Measurements from ENCODE around the gene DBN1. TPM values are rescaled to one million over a fixed set of nuclear protein-coding genes. Genes with fewer than 3 reads are reported as not detected.

DBN1 gene
- total RNA-seq, 1 donor from 2014 or later: 8.7 TPM

- intact Hi-C loops (cut with micrococcal nuclease): no loop called here
Observed at GRCh38 chr5:177505075-177505474, 31.6 kb upstream of the DBN1 start.

GRCh38 chr5:177504086-177505056 is 30.9 kb upstream of the DBN1 start:
- intact Hi-C loops (cut with micrococcal nuclease): no loop called here

GRCh38 chr5:177503351-177504085 is 30.1 kb upstream of the DBN1 start:
- intact Hi-C loops (cut with micrococcal nuclease): no loop called here

GRCh38 chr5:177502886-177503285 is 29.5 kb upstream of the DBN1 start:
- intact Hi-C loops (cut with micrococcal nuclease): no loop called here

- intact Hi-C loops (cut with micrococcal nuclease): loop anchor here (1.0 to 2.0 kb wide), 2 partner anchors 112 to 387 kb away; no protein-coding TSS in a partner anchor
Observed at GRCh38 chr5:177501874-177502678, 28.6 kb upstream of the DBN1 start.

- intact Hi-C loops (cut with micrococcal nuclease): loop anchor here (1.0 to 2.0 kb wide), 3 partner anchors 111 to 386 kb away; no protein-coding TSS in a partner anchor
Observed at GRCh38 chr5:177500685-177501522, 27.5 kb upstream of the DBN1 start.

- intact Hi-C loops (cut with micrococcal nuclease): loop anchor here (1.0 to 10.0 kb wide), 6 partner anchors 92 to 855 kb away; partner anchors contain the start of genes NHP2, NSD1, TMED9 and TSPAN17
Observed at GRCh38 chr5:177499842-177500241, 26.4 kb upstream of the DBN1 start.

- intact Hi-C loops (cut with micrococcal nuclease): loop anchor here (5.0 to 10.0 kb wide), 4 partner anchors 94 to 853 kb away; partner anchors contain the start of genes NHP2, NSD1, TMED9 and TSPAN17
Observed at GRCh38 chr5:177498013-177498787, 24.8 kb upstream of the DBN1 start.

- intact Hi-C loops (cut with micrococcal nuclease): loop anchor here (1.0 to 10.0 kb wide), 17 partner anchors 19 to 853 kb away; partner anchors contain the start of genes B4GALT7, DBN1, DDX41 and FAM193B
Observed at GRCh38 chr5:177497292-177498012, 24.0 kb upstream of the DBN1 start, which contains the start of gene PDLIM7. PDLIM7 (minus strand) TSS chr5:177497604; CDS start chr5:177496512, 1,092 bp downstream.

- intact Hi-C loops (cut with micrococcal nuclease): loop anchor here (1.0 to 10.0 kb wide), 17 partner anchors 18 to 852 kb away; partner anchors contain the start of genes B4GALT7, DBN1, DDX41 and FAM193B
Observed at GRCh38 chr5:177496727-177497291, 23.4 kb upstream of the DBN1 start.

GRCh38 chr5:177496070-177496726 is 22.8 kb upstream of the DBN1 start:
- intact Hi-C loops (cut with micrococcal nuclease): loop anchor here (2.0 to 10.0 kb wide), 5 partner anchors 17 to 851 kb away; partner anchors contain the start of genes NHP2, NSD1, TMED9 and TSPAN17

GRCh38 chr5:177495243-177496060 is 22.0 kb upstream of the DBN1 start:
- intact Hi-C loops (cut with micrococcal nuclease): loop anchor here (2.0 to 10.0 kb wide), 5 partner anchors 17 to 851 kb away; partner anchors contain the start of genes NHP2, NSD1, TMED9 and TSPAN17

GRCh38 chr5:177494346-177495195 is 21.1 kb upstream of the DBN1 start:
- intact Hi-C loops (cut with micrococcal nuclease): loop anchor here (5.0 to 10.0 kb wide), 4 partner anchors 98 to 850 kb away; partner anchors contain the start of genes NHP2, NSD1, TMED9 and TSPAN17

- intact Hi-C loops (cut with micrococcal nuclease): loop anchor here (10.0 kb wide), 1 partner anchor 849 kb away; the partner anchor contains the start of gene TSPAN17
Observed at GRCh38 chr5:177493795-177494345, 20.4 kb upstream of the DBN1 start.

- intact Hi-C loops (cut with micrococcal nuclease): loop anchor here (10.0 kb wide), 1 partner anchor 848 kb away; the partner anchor contains the start of gene TSPAN17
Observed at GRCh38 chr5:177492841-177493240, 19.4 kb upstream of the DBN1 start.

Measured in T-helper 1 cell treated with Interleukin-12 subunit alpha and Interleukin-12 subunit beta and Interleukin-4 antibody, amounts not matched to agents 30 ng/mL and 1 ng/mL, for 36 hours (primary cell).